Measurements from ENCODE around the gene DEFB125. TPM values are rescaled to one million over a fixed set of nuclear protein-coding genes. Genes with fewer than 3 reads are reported as not detected.
"Not testable (repeated sequence)": the region's sequence is repeated elsewhere in the genome, so short reads cannot be mapped to it uniquely, and the experiment has no call there.

Gene DEFB125
- total and polyA plus RNA-seq, 7 experiments from 2014 or later: not detected

GRCh38 chr20:97691-98090 is 10.2 kb downstream of the DEFB125 start:
- intact Hi-C loops (cut with micrococcal nuclease); H3K27me3 ChIP-seq (ENCODE audit: control insufficient read depth in 2 of 2, insufficient read depth in 2 of 2, low read length in 2 of 2); H3K4me3 Mint-ChIP-seq; H3K27ac ChIP-seq (ENCODE audit: low read depth, low read length); H3K36me3 ChIP-seq (ENCODE audit: control insufficient read depth in 2 of 3, insufficient read depth in 3 of 3, low read length in 3 of 3); POLR2A ChIA-PET; ATAC-seq; H3K4me1 Mint-ChIP-seq; H3K4me3 ChIP-seq (ENCODE audit: low read length); DNase-seq; H3K4me1 ChIP-seq (ENCODE audit: control insufficient read depth in 2 of 2, insufficient read depth in 2 of 2, low read length in 2 of 2): not testable (repeated sequence)
- Mint-ChIP-seq H3K9me3 (peaks cover 11 to 40% (median 18%) of the 10 kb centered on the region in 11 donors), H3K36me3 (peaks cover 0 to 13% (median 4%) of the 10 kb centered on the region in 5 donors), H3K27ac (peak overlapping the region in 1 of 9 donors; percentile 6), H3K27me3 (peaks cover 20 to 74% (median 63%) of the 10 kb centered on the region in 5 donors)
- CTCF ChIA-PET: interaction anchor here (1.6 kb wide), 1 partner anchor 11 kb away, joined by 5 read pairs; the partner anchor contains the start of gene DEFB125
- H3K9me3 ChIP-seq (ENCODE audit: control insufficient read depth in 2 of 3, low read length in 3 of 3): peaks cover 0 to 11% (median 0%) of the 10 kb centered on the region in 3 experiments

DNA sequence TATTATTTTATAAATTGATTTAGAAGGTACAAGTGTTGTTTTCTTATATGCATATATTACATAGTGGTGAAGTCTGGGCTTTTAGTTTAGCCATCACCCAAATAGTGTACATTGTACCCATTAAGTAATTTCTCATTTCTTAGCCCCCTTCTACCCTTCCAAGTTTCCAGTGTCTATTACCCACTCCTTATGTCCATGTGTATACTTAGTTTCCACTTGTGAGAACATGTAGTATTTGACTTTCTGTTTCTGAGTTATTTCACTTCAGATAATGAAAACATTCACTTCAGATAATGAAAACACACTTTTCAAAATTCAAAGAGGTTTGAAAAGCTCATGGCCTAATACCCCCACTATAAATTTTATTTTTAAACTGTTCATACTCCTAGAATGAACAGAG is 14.5 kb downstream of the DEFB125 start:
- intact Hi-C loops (cut with micrococcal nuclease): no loop called here
- POLR2A ChIA-PET: no interaction called here
- no peaks in the 10 kb centered on the region for H3K9me3 ChIP-seq (ENCODE audit: control insufficient read depth in 2 of 3, low read length in 3 of 3)
- no peaks in the 10 kb centered on the region for H3K36me3 ChIP-seq (ENCODE audit: control insufficient read depth in 2 of 3, insufficient read depth in 3 of 3, low read length in 3 of 3)
- Mint-ChIP-seq H3K4me1 (no peaks in the 10 kb centered on the region), H3K27ac (no peak overlapping the region), H3K4me3 (no peak overlapping the region), H3K9me3 (peaks cover 0 to 9% (median 2%) of the 10 kb centered on the region in 11 donors), H3K36me3 (peaks cover 0 to 3% (median 0%) of the 10 kb centered on the region in 5 donors), H3K27me3 (peaks cover 41 to 75% (median 67%) of the 10 kb centered on the region in 5 donors)
- no peak for ATAC-seq
- H3K27me3 ChIP-seq (ENCODE audit: control insufficient read depth in 2 of 2, insufficient read depth in 2 of 2, low read length in 2 of 2): peaks cover 0 to 6% of the 10 kb centered on the region in 2 donors
- no peaks in the 10 kb centered on the region for H3K4me1 ChIP-seq (ENCODE audit: control insufficient read depth in 2 of 2, insufficient read depth in 2 of 2, low read length in 2 of 2)
- DNase-seq: no peak
- H3K4me3 ChIP-seq (ENCODE audit: low read length): no peak overlapping the region
- CTCF ChIA-PET: no interaction called here
- H3K27ac ChIP-seq (ENCODE audit: low read depth, low read length): no peak overlapping the region

DNA sequence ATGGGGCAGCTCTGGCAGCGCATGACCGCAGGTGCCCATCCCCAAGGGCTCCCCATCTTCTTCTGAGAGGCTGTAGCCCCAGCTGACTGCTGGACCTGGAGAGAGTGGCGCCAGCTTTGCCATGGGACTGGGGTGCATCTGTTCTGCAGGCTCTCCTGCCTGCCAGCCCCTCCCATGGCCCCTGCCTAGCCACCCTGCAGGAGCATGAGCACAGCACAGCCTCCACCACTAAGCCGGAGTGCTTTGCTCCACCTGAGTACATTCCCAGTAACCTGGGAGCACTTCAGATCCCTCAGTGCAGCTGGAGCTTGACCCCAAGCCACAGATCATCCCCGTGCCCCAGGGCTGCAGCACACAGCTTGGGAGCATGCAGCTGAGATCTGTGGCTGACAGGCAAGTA is 16.0 kb downstream of the DEFB125 start:
- peaks cover 52 to 68% (median 64%) of the 10 kb centered on the region in 5 donors for H3K27me3 Mint-ChIP-seq
- H3K9me3 ChIP-seq (ENCODE audit: control insufficient read depth in 2 of 3, low read length in 3 of 3): no peaks in the 10 kb centered on the region
- no peaks in the 10 kb centered on the region for H3K9me3 Mint-ChIP-seq
- H3K27ac ChIP-seq (ENCODE audit: low read depth, low read length): no peak overlapping the region
- peaks cover 0 to 3% (median 0%) of the 10 kb centered on the region in 5 donors for H3K36me3 Mint-ChIP-seq
- CTCF ChIA-PET: no interaction called here
- no peaks in the 10 kb centered on the region for H3K36me3 ChIP-seq (ENCODE audit: control insufficient read depth in 2 of 3, insufficient read depth in 3 of 3, low read length in 3 of 3)
- intact Hi-C loops (cut with micrococcal nuclease): no loop called here
- H3K4me3 ChIP-seq (ENCODE audit: low read length): no peak overlapping the region
- DNase-seq (no peak), ATAC-seq (no peak)
- no peaks in the 10 kb centered on the region for H3K4me1 ChIP-seq (ENCODE audit: control insufficient read depth in 2 of 2, insufficient read depth in 2 of 2, low read length in 2 of 2)
- no peak overlapping the region for H3K4me3 Mint-ChIP-seq
- POLR2A ChIA-PET: no interaction called here
- no peaks in the 10 kb centered on the region for H3K4me1 Mint-ChIP-seq
- no peak overlapping the region for H3K27ac Mint-ChIP-seq
- peaks cover 0 to 7% of the 10 kb centered on the region in 2 donors for H3K27me3 ChIP-seq (ENCODE audit: control insufficient read depth in 2 of 2, insufficient read depth in 2 of 2, low read length in 2 of 2)

DNA sequence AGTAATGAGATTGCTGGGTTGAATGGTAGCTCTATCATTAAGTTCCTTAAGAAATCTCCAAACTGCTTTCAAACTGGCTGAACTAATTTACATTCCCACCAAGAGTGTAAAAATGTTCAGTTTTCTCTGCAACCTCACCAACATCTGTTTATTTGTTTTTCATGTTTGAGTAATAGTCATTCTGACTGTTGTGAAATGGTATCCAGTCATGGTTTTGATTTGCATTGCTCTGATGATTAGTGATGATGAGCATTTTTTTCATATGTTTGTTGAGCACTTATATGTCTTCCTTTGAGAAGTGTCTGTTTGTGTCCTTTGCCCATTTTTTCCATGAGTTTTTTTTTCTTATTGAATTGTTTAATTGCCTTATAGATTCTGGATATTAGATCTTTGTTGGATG is 24.9 kb downstream of the DEFB125 start:
- no peak overlapping the region for H3K4me3 ChIP-seq (ENCODE audit: low read length)
- H3K9me3 ChIP-seq (ENCODE audit: control insufficient read depth in 2 of 3, low read length in 3 of 3): peaks cover 0 to 5% (median 0%) of the 10 kb centered on the region in 3 experiments
- no peaks in the 10 kb centered on the region for H3K4me1 Mint-ChIP-seq
- H3K4me3 Mint-ChIP-seq: no peak overlapping the region
- no peak overlapping the region for H3K27ac ChIP-seq (ENCODE audit: low read depth, low read length)
- POLR2A ChIA-PET: no interaction called here
- intact Hi-C loops (cut with micrococcal nuclease): no loop called here
- H3K9me3 Mint-ChIP-seq: peaks cover 0 to 16% (median 9%) of the 10 kb centered on the region in 11 donors
- H3K36me3 ChIP-seq (ENCODE audit: control insufficient read depth in 2 of 3, insufficient read depth in 3 of 3, low read length in 3 of 3): no peaks in the 10 kb centered on the region
- no peak overlapping the region for H3K27ac Mint-ChIP-seq
- DNase-seq (no peak), ATAC-seq (no peak)
- no peaks in the 10 kb centered on the region for H3K27me3 ChIP-seq (ENCODE audit: control insufficient read depth in 2 of 2, insufficient read depth in 2 of 2, low read length in 2 of 2)
- peaks cover 32 to 41% (median 38%) of the 10 kb centered on the region in 5 donors for H3K27me3 Mint-ChIP-seq
- CTCF ChIA-PET: no interaction called here
- no peaks in the 10 kb centered on the region for H3K4me1 ChIP-seq (ENCODE audit: control insufficient read depth in 2 of 2, insufficient read depth in 2 of 2, low read length in 2 of 2)
- peaks cover 0 to 7% (median 0%) of the 10 kb centered on the region in 5 donors for H3K36me3 Mint-ChIP-seq

GRCh38 chr20:117518-117917 is 30.0 kb downstream of the DEFB125 start:
- Mint-ChIP-seq H3K27me3 (peaks cover 29 to 70% (median 60%) of the 10 kb centered on the region in 5 donors), H3K9me3 (peaks cover 2 to 39% (median 11%) of the 10 kb centered on the region in 11 donors), H3K36me3 (peaks cover 0 to 7% (median 0%) of the 10 kb centered on the region in 5 donors), H3K4me3 (no peak overlapping the region), H3K27ac (no peak overlapping the region), H3K4me1 (no peaks in the 10 kb centered on the region)
- Histone ChIP-seq H3K27ac (ENCODE audit: low read depth, low read length) (no peak overlapping the region), H3K9me3 (ENCODE audit: control insufficient read depth in 2 of 3, low read length in 3 of 3) (peaks cover 0 to 5% (median 0%) of the 10 kb centered on the region in 3 experiments), H3K27me3 (ENCODE audit: control insufficient read depth in 2 of 2, insufficient read depth in 2 of 2, low read length in 2 of 2) (peaks cover 0 to 6% of the 10 kb centered on the region in 2 donors), H3K36me3 (ENCODE audit: control insufficient read depth in 2 of 3, insufficient read depth in 3 of 3, low read length in 3 of 3) (no peaks in the 10 kb centered on the region), H3K4me1 (ENCODE audit: control insufficient read depth in 2 of 2, insufficient read depth in 2 of 2, low read length in 2 of 2) (no peaks in the 10 kb centered on the region), H3K4me3 (ENCODE audit: low read length) (no peak overlapping the region)
- intact Hi-C loops (cut with micrococcal nuclease): no loop called here
- DNase-seq (no peak), ATAC-seq (no peak)
- POLR2A ChIA-PET: no interaction called here
- CTCF ChIA-PET: no interaction called here

GRCh38 chr20:129786-130323 is 42.4 kb downstream of the DEFB125 start:
- H3K36me3 Mint-ChIP-seq; H3K9me3 ChIP-seq (ENCODE audit: control insufficient read depth in 2 of 3, low read length in 3 of 3); H3K9me3 Mint-ChIP-seq; H3K4me3 Mint-ChIP-seq; intact Hi-C loops (cut with micrococcal nuclease); H3K27me3 ChIP-seq (ENCODE audit: control insufficient read depth in 2 of 2, insufficient read depth in 2 of 2, low read length in 2 of 2); POLR2A ChIA-PET; DNase-seq; H3K27ac ChIP-seq (ENCODE audit: low read depth, low read length); H3K4me1 Mint-ChIP-seq; H3K4me3 ChIP-seq (ENCODE audit: low read length); H3K4me1 ChIP-seq (ENCODE audit: control insufficient read depth in 2 of 2, insufficient read depth in 2 of 2, low read length in 2 of 2); CTCF ChIA-PET; H3K27ac Mint-ChIP-seq; ATAC-seq; H3K36me3 ChIP-seq (ENCODE audit: control insufficient read depth in 2 of 3, insufficient read depth in 3 of 3, low read length in 3 of 3): not testable (repeated sequence)
- peaks cover 10 to 47% (median 29%) of the 10 kb centered on the region in 5 donors for H3K27me3 Mint-ChIP-seq

Data from naive thymus-derived CD4-positive, alpha-beta T cell (primary cell).